Stomach (tissue), 4 donors: ENCODE measurements around the gene HAND2.

ENCODE experiments used
- EP300 ChIP-seq: sonication (generic); formaldehyde crosslinking; IDR thresholded peaks from one replicate; pipeline ENCODE4 v1.6.1; 2017; ENCODE audit warnings: antibody characterized with exemption
- POLR2A ChIP-seq, 4 donors: fragments of 450-650 bp; IDR thresholded peaks; one replicate each; pipeline ENCODE4 v1.6.1; 2016; ENCODE audit warnings: antibody characterized with exemption in 4 of 4, control low read depth in 2 of 4, mild to moderate bottlenecking in 1 of 4, moderate library complexity in 1 of 4
- POLR2AphosphoS5 ChIP-seq, 3 donors: sonication (generic); formaldehyde crosslinking; IDR thresholded peaks; one replicate each; pipeline ENCODE4 v1.6.1; 2016; ENCODE audit warnings: antibody characterized with exemption in 3 of 3
- TF ChIP-seq, protein P1 (sequence below), 7 experiments: fragments of 450-650 bp in 4 of 7; fragments of 200-600 bp in 3 of 7; sonication (generic) in 3 of 7; IDR thresholded peaks; one replicate each; pipeline ENCODE4 v1.5.1; 2016 to 2019; ENCODE audit warnings: antibody characterized with exemption in 7 of 7, control low read depth in 2 of 7, mild to moderate bottlenecking in 1 of 7

DNA sequence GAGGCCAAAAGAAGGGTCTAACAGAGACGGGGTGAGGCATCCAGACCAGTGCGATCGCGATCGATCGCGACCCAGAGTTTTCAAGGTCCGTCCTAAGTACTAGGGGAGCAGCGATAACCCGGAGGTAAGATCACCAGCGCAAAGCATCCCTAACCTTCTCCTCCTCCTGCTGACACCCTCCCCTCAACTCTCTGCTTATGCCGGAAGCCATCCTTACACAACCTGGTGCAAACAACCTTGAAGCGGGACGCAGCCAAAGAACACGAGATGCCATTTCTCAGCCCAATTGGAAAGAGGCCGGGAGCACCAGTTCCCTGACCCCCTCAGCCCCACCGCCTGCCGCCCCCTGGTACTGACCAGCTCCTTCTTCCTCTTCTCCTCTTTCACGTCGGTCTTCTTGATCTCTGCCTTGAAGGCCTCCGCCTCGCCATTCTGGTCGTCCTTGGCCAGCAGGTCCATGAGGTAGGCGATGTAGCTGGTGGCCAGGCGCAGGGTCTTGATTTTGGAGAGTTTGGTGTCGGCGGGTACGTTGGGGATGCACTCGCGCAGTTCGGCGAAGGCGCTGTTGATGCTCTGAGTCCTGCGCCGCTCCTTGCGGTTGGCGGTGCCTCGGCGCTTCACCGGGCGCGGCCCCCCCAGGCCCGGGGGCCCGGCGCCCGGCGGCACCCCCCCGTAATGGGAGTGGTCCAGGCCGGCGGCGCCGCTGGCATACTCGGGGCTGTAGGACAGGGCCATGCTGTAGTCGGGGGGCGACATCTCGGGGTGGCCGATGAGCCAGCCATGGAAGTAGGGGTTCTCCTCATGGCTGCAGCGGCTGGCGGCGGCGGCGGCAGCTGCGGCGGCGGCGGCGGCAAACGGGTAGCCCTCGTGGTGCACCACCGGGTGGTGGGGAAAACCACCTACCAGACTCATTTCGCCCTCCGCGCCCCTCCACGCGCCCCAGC lies 1.4 kb downstream of the HAND2 start:
- TF ChIP-seq, protein P1, sequence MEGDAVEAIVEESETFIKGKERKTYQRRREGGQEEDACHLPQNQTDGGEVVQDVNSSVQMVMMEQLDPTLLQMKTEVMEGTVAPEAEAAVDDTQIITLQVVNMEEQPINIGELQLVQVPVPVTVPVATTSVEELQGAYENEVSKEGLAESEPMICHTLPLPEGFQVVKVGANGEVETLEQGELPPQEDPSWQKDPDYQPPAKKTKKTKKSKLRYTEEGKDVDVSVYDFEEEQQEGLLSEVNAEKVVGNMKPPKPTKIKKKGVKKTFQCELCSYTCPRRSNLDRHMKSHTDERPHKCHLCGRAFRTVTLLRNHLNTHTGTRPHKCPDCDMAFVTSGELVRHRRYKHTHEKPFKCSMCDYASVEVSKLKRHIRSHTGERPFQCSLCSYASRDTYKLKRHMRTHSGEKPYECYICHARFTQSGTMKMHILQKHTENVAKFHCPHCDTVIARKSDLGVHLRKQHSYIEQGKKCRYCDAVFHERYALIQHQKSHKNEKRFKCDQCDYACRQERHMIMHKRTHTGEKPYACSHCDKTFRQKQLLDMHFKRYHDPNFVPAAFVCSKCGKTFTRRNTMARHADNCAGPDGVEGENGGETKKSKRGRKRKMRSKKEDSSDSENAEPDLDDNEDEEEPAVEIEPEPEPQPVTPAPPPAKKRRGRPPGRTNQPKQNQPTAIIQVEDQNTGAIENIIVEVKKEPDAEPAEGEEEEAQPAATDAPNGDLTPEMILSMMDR (IDR thresholded peaks at IDR 0.05) = no peak
- TF ChIP-seq POLR2A (IDR thresholded peaks at IDR 0.05) = no peak
- TF ChIP-seq POLR2AphosphoS5 (IDR thresholded peaks at IDR 0.05) = no peak
- no peak for TF ChIP-seq EP300
